ENCODE results near the gene ADPRHL1. TPM values are rescaled to one million over a fixed set of nuclear protein-coding genes. Genes with fewer than 3 reads are reported as not detected.
"Not testable (repeated sequence)": the region's sequence is repeated elsewhere in the genome, so short reads cannot be mapped to it uniquely, and the experiment has no call there.

The ADPRHL1 gene
- total RNA-seq, 1 donor from 2014 or later, result 4.7 TPM

GRCh38 chr13:113455384-113455783 is 2.1 kb upstream of the ADPRHL1 start:
- DNase-seq (ENCODE audit: low spot score), result no peak

DNA sequence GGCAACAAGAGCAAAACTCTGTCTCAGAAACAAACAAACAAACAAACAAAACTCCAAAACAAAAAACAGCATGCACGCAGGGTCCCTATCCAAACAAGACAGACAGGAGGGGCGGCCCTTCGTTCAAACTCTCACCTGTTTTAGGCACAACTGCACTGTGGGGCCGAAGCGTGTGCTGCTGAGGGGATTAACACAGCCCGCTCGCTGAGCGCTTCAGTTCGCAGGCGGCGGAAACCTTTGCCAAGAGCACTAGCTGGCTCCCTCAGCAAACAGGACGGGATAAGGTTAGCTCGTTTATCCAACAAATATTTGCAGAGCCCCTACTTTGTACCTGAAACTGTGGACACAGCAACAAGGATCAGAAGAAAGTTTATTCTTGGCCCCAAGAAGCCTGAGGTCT is 1.6 kb upstream of the ADPRHL1 start:
- no peak for DNase-seq (ENCODE audit: low spot score)

DNA sequence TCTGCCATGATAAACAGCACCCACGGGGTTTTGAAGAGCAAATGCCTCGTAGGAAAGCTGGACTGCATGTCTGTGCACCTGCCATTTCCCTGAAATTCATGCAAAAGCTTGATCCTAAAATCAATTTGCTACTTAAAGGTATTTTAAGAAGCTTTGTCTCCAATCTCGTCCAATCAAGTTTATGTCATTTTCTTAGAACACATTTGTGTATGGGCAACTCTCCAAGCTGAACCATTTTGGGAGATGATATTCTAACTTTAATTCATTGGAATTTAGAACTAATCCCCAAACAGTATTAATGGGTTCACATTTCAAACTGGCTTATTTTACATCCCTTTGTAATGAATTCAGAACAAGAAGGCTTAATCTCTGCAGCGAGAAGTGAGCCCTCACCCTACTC is 822 bp downstream of the ADPRHL1 start:
- DNase-seq (ENCODE audit: low spot score), result no peak

- no peak for DNase-seq (ENCODE audit: low spot score)
Measured at GRCh38 chr13:113451951-113452421, 1.3 kb downstream of the ADPRHL1 start.

DNA sequence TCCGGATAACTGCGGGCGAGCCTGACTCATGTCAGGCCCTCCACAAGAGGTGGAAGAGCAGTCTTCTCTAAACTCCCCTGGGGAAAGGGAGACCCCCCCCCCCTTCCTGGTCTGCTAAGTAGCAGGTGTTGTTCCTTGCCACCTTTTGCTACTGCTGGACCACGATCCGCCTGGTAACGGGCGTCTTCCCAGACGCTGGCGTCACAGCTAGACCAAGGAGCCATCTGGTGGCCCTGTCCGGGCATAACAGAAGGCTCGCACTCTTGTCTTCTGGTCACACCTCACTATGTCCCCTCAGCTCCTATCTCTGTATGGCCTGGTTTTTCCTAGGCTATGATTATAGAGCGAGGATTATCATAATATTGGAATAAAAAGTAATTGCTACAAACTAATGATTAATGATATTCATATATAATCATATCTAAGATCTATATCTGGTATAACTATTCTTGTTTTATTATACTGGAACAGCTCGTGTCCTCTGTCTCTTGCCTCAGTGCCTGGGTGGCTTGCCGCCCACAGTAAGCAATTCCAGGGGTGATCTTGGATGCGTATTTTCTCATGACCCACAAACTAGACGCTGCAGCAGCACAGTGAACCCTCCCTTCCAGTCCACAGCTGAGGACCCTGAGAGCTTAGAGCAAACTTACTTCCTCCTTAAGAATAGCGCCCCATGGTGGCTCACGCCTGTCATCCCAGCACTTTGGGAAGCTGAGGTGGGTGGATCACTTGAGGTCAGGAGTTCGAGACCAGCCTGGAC is 2.2 kb downstream of the ADPRHL1 start:
- peak; percentile 49 for DNase-seq (ENCODE audit: low spot score)

- not testable (repeated sequence) for DNase-seq (ENCODE audit: low spot score)
Measured at GRCh38 chr13:113450348-113450744, 2.9 kb downstream of the ADPRHL1 start.

- no peak for DNase-seq (ENCODE audit: low spot score)
Measured at GRCh38 chr13:113449693-113450347, 3.5 kb downstream of the ADPRHL1 start.

- peak; percentile 52 for DNase-seq (ENCODE audit: low spot score)
Measured at GRCh38 chr13:113448885-113449692, 4.2 kb downstream of the ADPRHL1 start.

DNA sequence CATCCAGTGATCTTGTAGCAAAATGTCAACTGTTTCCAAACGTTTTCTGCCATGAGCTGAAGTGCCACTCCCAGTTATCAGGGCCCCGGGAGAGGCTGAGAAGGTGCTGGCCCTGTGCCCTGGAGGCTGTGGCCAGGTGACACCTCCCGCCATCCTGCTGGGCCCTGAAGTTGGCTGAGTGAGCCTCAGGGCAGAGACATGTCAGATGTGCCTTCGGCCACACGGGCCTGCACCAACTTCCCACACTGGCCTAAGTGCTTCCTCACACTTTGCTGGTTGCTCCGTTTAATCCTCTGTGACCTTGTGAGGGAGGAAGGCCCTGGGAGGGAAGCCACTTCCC is 4.8 kb downstream of the ADPRHL1 start:
- DNase-seq (ENCODE audit: low spot score), result no peak

- DNase-seq (ENCODE audit: low spot score), result no peak
Measured at GRCh38 chr13:113447596-113447995, 5.7 kb downstream of the ADPRHL1 start.

- DNase-seq (ENCODE audit: low spot score), result no peak
Measured at GRCh38 chr13:113446488-113446854, 6.8 kb downstream of the ADPRHL1 start.

DNA sequence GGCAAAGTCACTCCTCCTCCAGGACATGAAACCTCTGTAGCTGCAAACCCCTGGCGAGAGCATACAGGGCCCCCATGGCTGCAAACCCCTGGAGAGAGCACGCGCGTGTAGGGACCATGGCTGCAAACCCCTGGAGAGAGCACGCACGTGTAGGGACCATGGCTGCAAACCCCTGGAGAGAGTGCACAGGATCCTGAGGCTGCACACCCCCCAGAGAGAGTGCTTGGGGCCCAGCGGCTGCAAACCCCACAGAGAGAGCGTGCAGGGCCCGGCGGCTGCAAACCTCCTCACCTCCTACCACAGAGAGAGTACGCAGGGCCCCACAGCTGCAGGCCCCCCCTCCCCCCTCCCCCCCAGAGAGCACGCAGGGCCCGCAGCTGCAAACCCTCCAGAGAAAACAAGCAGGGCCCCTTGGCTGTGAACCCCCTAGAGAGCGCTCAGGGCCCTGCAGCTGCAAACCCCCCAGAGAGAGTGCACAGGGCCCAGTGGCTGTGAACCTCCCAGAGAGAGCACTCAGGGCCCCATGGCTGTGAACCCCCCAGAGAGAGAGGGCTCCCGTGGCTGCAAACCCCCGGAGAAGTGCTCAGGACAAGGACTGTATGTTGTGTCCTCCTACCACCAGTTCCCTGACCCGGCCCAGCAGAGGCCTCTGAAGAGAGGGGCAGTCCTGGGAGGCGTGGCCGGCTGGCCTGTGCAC is 7.3 kb downstream of the ADPRHL1 start:
- no peak for DNase-seq (ENCODE audit: low spot score)

GRCh38 chr13:113443991-113444390 is 9.3 kb downstream of the ADPRHL1 start:
- DNase-seq (ENCODE audit: low spot score), result no peak

GRCh38 chr13:113442985-113443362 is 10.3 kb downstream of the ADPRHL1 start:
- DNase-seq (ENCODE audit: low spot score), result no peak

DNA sequence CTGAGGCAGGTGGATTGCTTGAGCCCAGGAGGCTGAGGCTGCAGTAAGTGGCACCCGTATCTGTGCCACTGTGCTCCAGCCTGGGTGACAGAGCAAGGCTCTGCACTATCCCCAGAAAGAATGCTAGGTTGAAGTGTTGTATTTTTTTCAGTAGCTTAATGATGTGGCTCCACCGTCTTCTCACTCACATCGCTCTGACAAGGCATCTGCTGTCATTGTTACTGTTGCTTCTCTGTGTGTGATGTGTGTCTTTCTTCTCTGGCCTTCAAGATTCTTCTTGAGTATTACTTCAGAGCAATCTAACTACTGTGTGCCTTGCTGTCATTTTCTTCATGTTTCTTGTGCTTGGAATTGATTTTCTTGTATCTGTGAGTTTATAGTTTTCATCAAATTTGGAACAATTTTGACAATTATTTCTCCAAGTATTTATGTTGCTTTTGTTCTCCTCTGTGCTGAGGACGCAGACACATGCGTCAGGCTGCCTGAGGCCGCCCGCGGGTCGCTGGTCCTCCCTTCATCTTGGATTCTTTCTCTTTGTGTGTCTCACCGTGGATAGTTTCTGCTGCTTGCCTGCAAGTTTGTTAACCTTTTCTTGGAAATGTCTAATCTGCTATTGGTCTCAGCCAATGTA is 10.8 kb downstream of the ADPRHL1 start:
- DNase-seq (ENCODE audit: low spot score), result no peak

GRCh38 chr13:113441661-113442060 is 11.6 kb downstream of the ADPRHL1 start:
- DNase-seq (ENCODE audit: low spot score), result no peak

DNA sequence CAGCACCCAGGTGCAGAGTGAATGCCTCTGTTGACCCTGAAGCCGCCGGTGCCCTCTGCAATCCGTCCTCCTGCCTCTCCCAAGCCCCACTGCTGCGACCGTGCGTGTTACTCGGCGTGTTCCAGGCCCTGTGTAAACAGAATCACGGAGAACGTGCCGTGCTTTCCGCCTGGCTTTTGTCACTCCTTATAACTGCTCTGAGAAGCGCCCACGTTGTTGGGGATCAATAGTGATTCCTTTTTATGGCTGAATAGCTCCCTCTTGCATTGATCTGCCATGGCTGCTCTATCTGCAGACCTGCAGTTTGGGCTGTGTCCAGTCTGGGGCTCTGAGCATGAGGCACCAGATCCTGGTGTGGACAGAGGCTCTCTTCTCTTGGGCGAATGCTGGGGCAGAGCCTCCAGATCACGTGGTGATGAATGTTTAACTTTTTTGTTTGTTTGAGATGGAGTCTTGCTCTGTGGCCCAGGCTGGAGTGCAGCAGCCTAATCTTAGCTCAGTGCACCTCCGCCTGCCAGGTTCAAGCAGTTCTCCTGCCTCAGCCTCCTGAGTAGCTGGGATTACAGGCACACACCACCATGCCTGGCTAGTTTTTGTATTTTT is 15.8 kb downstream of the ADPRHL1 start:
- DNase-seq (ENCODE audit: low spot score), result no peak

GRCh38 chr13:113436866-113437265 is 16.4 kb downstream of the ADPRHL1 start:
- not testable (repeated sequence) for DNase-seq (ENCODE audit: low spot score)

- DNase-seq (ENCODE audit: low spot score), result not testable (repeated sequence)
Measured at GRCh38 chr13:113435907-113436306, 17.4 kb downstream of the ADPRHL1 start.

GRCh38 chr13:113433391-113433916 is 19.8 kb downstream of the ADPRHL1 start:
- no peak for DNase-seq (ENCODE audit: low spot score)

All from mucosa of gallbladder (tissue), 1 donor.